SK-N-SH (cell line): ENCODE measurements around the gene MXI1. TPM values are rescaled to one million over a fixed set of nuclear protein-coding genes. Genes with fewer than 3 reads are reported as not detected.

Experiments used
- CTCF ChIA-PET: fragments of 300-600, 350-600 bp; formaldehyde crosslinking; extraction: SDS; loops from one replicate; lab custom pipeline; 2021; lab: Yijun Ruan, JAX
- POLR2A ChIA-PET: fragments of 350-600 bp; sonication (Branson Sonifier 250); formaldehyde crosslinking; extraction: SDS; loops from one replicate; lab custom pipeline; 2020; ENCODE audit warnings: antibody characterized with exemption, inconsistent platforms; lab: Yijun Ruan, JAX
- DNase-seq: peaks from one replicate; pipeline ENCODE4 v3.0.0; 2012
- H2AFZ ChIP-seq: fragments of 200-600 bp; sonication (generic); 2 replicates; pipeline ENCODE4 v1.8.1; 2016; ENCODE audit warnings: antibody characterized with exemption, mild to moderate bottlenecking, low read depth
- H3F3A ChIP-seq: fragments of 200-600 bp; sonication (generic); replicated peaks from 2 replicates; pipeline ENCODE3; 2016; ENCODE audit warnings: antibody characterized with exemption, mild to moderate bottlenecking; ENCODE audit not compliant: insufficient read depth
- H3K27ac ChIP-seq, 2 experiments: fragments of 200-500 bp in 1 of 2; fragments of 200-600 bp in 1 of 2; sonication (Bioruptor generic) in 1 of 2; sonication (generic), shearing (Covaris generic) in 1 of 2; 2 replicates each; pipeline versions ENCODE4 v1.5.1 to v1.6.1; 2014 to 2016; ENCODE audit warnings: low read depth in 2 of 2, inconsistent platforms in 1 of 2, low read length in 1 of 2, mild to moderate bottlenecking in 1 of 2, mixed read lengths in 1 of 2
- H3K27me3 ChIP-seq: fragments of 200-600 bp; sonication (generic), shearing (Covaris generic); 2 replicates; pipeline ENCODE4 v1.6.1; 2016; ENCODE audit warnings: mixed run types; ENCODE audit not compliant: insufficient read depth
- H3K36me3 ChIP-seq, 2 experiments: fragments of 200-500 bp in 1 of 2; fragments of 200-600 bp in 1 of 2; sonication (Bioruptor generic) in 1 of 2; sonication (generic) in 1 of 2; replicated peaks in 1 of 2; 2 replicates each; pipeline versions ENCODE3 to v1.5.1; 2014 to 2016; ENCODE audit warnings: low read length in 1 of 2, mild to moderate bottlenecking in 1 of 2; ENCODE audit not compliant: insufficient read depth in 2 of 2, control insufficient read depth in 1 of 2
- H3K4me1 ChIP-seq, 2 experiments: fragments of 200-500 bp in 1 of 2; fragments of 200-600 bp in 1 of 2; sonication (Bioruptor generic) in 1 of 2; sonication (generic), shearing (Covaris generic) in 1 of 2; 2 replicates each; pipeline versions ENCODE4 v1.5.1 to v1.6.1; 2014 to 2016; ENCODE audit warnings: low read depth in 1 of 2, low read length in 1 of 2, mixed run types in 1 of 2; ENCODE audit not compliant: insufficient read depth in 2 of 2, control insufficient read depth in 1 of 2
- H3K4me2 ChIP-seq: fragments of 200-600 bp; sonication (generic), shearing (Covaris generic); 2 replicates; pipeline ENCODE4 v1.6.1; 2017; ENCODE audit warnings: mixed run types
- H3K4me3 ChIP-seq, 2 experiments: fragments of 200-500 bp in 1 of 2; fragments of 200-600 bp in 1 of 2; sonication (Bioruptor generic) in 1 of 2; sonication (generic), shearing (Covaris generic) in 1 of 2; 2 replicates each; pipeline versions ENCODE4 v1.5.1 to v1.8.1; 2014 to 2016; ENCODE audit warnings: low read depth in 2 of 2, inconsistent platforms in 1 of 2, low read length in 1 of 2, mild to moderate bottlenecking in 1 of 2, mixed read lengths in 1 of 2, moderate library complexity in 1 of 2
- H3K79me2 ChIP-seq: fragments of 200-600 bp; sonication (generic); 2 replicates; pipeline ENCODE4 v1.8.1; 2017; ENCODE audit warnings: mild to moderate bottlenecking; ENCODE audit not compliant: insufficient read depth
- H3K9ac ChIP-seq: fragments of 200-600 bp; sonication (generic); 2 replicates; pipeline ENCODE4 v1.6.1; 2017; ENCODE audit warnings: mixed run types
- H3K9me2 ChIP-seq: fragments of 200-600 bp; sonication (generic); 2 replicates; pipeline ENCODE4 v1.6.1; 2017; ENCODE audit warnings: mixed run types
- H3K9me3 ChIP-seq: fragments of 200-600 bp; sonication (generic); 2 replicates; pipeline ENCODE4 v1.6.1; 2017; ENCODE audit warnings: mixed run types, mild to moderate bottlenecking, moderate library complexity
- H4K20me1 ChIP-seq: fragments of 200-600 bp; sonication (generic); 2 replicates; pipeline ENCODE4 v1.6.1; 2017; ENCODE audit warnings: mild to moderate bottlenecking, mixed run types; ENCODE audit not compliant: insufficient read depth
- ELF1 ChIP-seq: IDR thresholded peaks from 2 replicates; pipeline ENCODE4 v1.4.0; 2012
- EP300 ChIP-seq, 2 experiments: IDR thresholded peaks; 2 replicates each; pipeline versions ENCODE4 v1.4.0 to v1.6.1; 2012; ENCODE audit warnings: borderline replicate concordance in 1 of 2, low read depth in 1 of 2, low read length in 1 of 2
- EZH2phosphoT487 ChIP-seq: fragments of 200-600 bp; sonication (generic); IDR thresholded peaks from 2 replicates; pipeline ENCODE4 v1.6.1; 2017; ENCODE audit warnings: low read depth, mixed run types, mild to moderate bottlenecking, antibody characterized with exemption, moderate library complexity, borderline replicate concordance
- FOSL2 ChIP-seq: IDR thresholded peaks from 2 replicates; pipeline ENCODE4 v1.4.0; 2012; ENCODE audit warnings: low read depth, mild to moderate bottlenecking, moderate library complexity, borderline replicate concordance
- FOXJ3 ChIP-seq: sonication (generic); formaldehyde crosslinking; IDR thresholded peaks from 2 replicates; pipeline ENCODE4 v1.5.1; 2020; ENCODE audit warnings: mild to moderate bottlenecking, missing genetic modification reagents
- GABPA ChIP-seq: IDR thresholded peaks from 2 replicates; pipeline ENCODE4 v1.4.0; 2012; ENCODE audit warnings: low read depth, mild to moderate bottlenecking
- GATA2 ChIP-seq: sonication (generic); formaldehyde crosslinking; IDR thresholded peaks from 2 replicates; pipeline ENCODE4 v1.5.0; 2020; ENCODE audit warnings: mild to moderate bottlenecking, missing genetic modification reagents
- MXI1 ChIP-seq: IDR thresholded peaks from 2 replicates; pipeline ENCODE4 v1.6.1; 2012; ENCODE audit warnings: mild to moderate bottlenecking, low read depth, low read length, improper control_type of control experiment
- NFIC ChIP-seq: IDR thresholded peaks from 2 replicates; pipeline ENCODE4 v1.4.0; 2012; ENCODE audit warnings: borderline replicate concordance
- NRF1 ChIP-seq: IDR thresholded peaks from 2 replicates; pipeline ENCODE4 v1.6.1; 2012; ENCODE audit warnings: low read depth, mild to moderate bottlenecking, low read length
- RAD21 ChIP-seq: IDR thresholded peaks from 2 replicates; pipeline ENCODE4 v1.6.1; 2012; ENCODE audit warnings: mild to moderate bottlenecking, low read length
- RFX5 ChIP-seq: IDR thresholded peaks from 2 replicates; pipeline ENCODE4 v1.6.1; 2012; ENCODE audit warnings: mild to moderate bottlenecking, improper control_type of control experiment, low read length
- RXRA ChIP-seq: IDR thresholded peaks from 2 replicates; pipeline ENCODE4 v1.4.0; 2012; ENCODE audit warnings: low read depth, mild to moderate bottlenecking, borderline replicate concordance
- TEAD4 ChIP-seq: IDR thresholded peaks from 2 replicates; pipeline ENCODE4 v1.4.0; 2012; ENCODE audit warnings: mild to moderate bottlenecking, borderline replicate concordance; ENCODE audit not compliant: insufficient read depth
- WGBS: methylation state at CpG from one replicate; pipeline ENCODE4 v1.1.6; 2017; ENCODE audit warnings: low lambda C conversion rate; 5-methylcytosine and 5-hydroxymethylcytosine counted together
- polyA plus RNA-seq, 3 experiments: library from polyadenylated mRNA; depleted of rRNA; stranded (reverse); fragments of >200 nt; gene quantifications; 2 replicates each; pipeline ENCODE4 v1.2.3, GENCODE V29; 2012
- TF ChIP-seq, protein P1 (sequence below): fragments of 150-350 bp; IDR thresholded peaks from 2 replicates; pipeline ENCODE4 v1.6.1; 2016; ENCODE audit warnings: mild to moderate bottlenecking, low read depth, low read length
- TF ChIP-seq, protein P2 (sequence below): IDR thresholded peaks from 2 replicates; pipeline ENCODE4; 2012
- TF ChIP-seq, protein P3 (sequence below): IDR thresholded peaks from 2 replicates; pipeline ENCODE4 v1.4.0; 2012; ENCODE audit warnings: low read depth, borderline replicate concordance
- TF ChIP-seq, protein P4 (sequence below): IDR thresholded peaks from 2 replicates; pipeline ENCODE4 v1.4.0; 2012; ENCODE audit warnings: low read depth, borderline replicate concordance
- TF ChIP-seq, protein P5 (sequence below): IDR thresholded peaks from 2 replicates; pipeline ENCODE4 v1.6.1; 2012; ENCODE audit warnings: mild to moderate bottlenecking, low read depth, low read length, moderate library complexity

Gene MXI1
- polyA plus RNA-seq, 1 of the 3 experiments (the other 2 are of a cell fraction): 13.8 TPM

DNA sequence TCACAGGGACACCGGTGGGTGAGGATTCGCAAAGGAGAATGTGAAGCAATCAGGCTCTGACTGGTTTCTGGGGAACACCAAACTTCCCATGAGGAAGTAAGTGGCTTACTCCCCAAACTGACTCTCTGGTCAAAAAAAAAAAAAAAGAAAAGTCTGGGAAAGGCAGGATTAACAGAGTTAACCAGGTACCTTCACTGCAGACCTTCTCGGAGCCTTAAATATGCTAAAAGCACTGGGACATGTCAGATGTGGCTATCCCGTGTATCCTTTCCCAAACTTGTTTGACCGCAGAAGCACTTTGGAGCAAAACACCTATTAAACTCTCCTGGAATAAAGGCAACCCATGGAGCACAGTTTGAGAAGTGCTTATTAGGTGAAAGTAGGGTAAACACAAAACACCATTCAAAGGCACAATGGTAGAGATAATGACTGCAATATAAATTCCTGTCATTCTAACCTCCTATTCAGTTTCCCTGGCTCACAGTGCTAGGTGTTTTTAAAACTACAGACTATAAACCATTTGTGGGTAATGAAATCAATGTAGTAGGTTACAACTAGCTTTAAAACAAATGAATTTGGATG, 44.1 kb upstream of the MXI1 start:
- H3K27ac ChIP-seq: no peak overlapping the region
- H3K9me2 ChIP-seq: no peaks in the 10 kb centered on the region
- CTCF ChIA-PET: interaction anchor here (1.3 to 1.5 kb wide), 3 partner anchors 10 to 42 kb away, joined by 3 read pairs; no protein-coding TSS in a partner anchor
- H3K4me3 ChIP-seq: no peak overlapping the region
- no peaks in the 10 kb centered on the region for H4K20me1 ChIP-seq
- peaks cover 10% of the 10 kb centered on the region; the same call in 1 of the 2 replicates for H3K27me3 ChIP-seq
- H3K36me3 ChIP-seq: no peaks in the 10 kb centered on the region
- H3K9ac ChIP-seq: no peak overlapping the region
- 82% methylated on average over 5 of the region's 5 CpGs for WGBS
- H2AFZ ChIP-seq: no peak overlapping the region
- no peak for DNase-seq
- TF ChIP-seq, protein P1, sequence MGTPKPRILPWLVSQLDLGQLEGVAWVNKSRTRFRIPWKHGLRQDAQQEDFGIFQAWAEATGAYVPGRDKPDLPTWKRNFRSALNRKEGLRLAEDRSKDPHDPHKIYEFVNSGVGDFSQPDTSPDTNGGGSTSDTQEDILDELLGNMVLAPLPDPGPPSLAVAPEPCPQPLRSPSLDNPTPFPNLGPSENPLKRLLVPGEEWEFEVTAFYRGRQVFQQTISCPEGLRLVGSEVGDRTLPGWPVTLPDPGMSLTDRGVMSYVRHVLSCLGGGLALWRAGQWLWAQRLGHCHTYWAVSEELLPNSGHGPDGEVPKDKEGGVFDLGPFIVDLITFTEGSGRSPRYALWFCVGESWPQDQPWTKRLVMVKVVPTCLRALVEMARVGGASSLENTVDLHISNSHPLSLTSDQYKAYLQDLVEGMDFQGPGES: no peak
- no peak for TF ChIP-seq EZH2phosphoT487
- TF ChIP-seq, protein P2, sequence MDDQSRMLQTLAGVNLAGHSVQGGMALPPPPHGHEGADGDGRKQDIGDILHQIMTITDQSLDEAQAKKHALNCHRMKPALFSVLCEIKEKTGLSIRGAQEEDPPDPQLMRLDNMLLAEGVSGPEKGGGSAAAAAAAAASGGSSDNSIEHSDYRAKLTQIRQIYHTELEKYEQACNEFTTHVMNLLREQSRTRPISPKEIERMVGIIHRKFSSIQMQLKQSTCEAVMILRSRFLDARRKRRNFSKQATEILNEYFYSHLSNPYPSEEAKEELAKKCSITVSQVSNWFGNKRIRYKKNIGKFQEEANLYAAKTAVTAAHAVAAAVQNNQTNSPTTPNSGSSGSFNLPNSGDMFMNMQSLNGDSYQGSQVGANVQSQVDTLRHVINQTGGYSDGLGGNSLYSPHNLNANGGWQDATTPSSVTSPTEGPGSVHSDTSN: no peak
- POLR2A ChIA-PET: no interaction called here
- H3K4me1 ChIP-seq: no peaks in the 10 kb centered on the region
- H3K79me2 ChIP-seq: no peaks in the 10 kb centered on the region
- no peak overlapping the region for H3K4me2 ChIP-seq
- no peaks in the 10 kb centered on the region for H3F3A ChIP-seq
- no peaks in the 10 kb centered on the region for H3K9me3 ChIP-seq

DNA sequence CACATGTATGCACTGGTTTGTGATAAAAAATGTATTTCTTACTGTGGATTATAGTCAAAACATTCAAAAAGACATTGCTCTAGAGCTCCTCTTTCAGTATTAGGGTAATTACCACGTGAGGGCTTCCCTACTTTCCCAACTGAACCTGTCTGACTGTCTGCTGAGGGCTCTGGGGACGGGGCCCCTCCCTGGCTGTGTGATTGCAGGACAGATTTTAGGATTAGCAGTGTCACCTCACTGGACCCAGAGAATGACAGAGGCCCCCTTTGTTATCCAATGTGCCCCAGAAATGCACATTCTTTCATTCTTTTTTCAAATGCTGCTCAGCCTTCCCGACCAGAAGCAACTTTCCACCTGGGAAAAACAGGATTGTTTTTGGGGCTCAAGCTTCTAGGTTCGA, 43.6 kb upstream of the MXI1 start:
- H3K9ac ChIP-seq: no peak overlapping the region
- no peak overlapping the region for H3K4me2 ChIP-seq
- no peaks in the 10 kb centered on the region for H3K9me3 ChIP-seq
- H3F3A ChIP-seq: no peaks in the 10 kb centered on the region
- H3K27ac ChIP-seq: no peak overlapping the region
- no peaks in the 10 kb centered on the region for H3K36me3 ChIP-seq
- H3K27me3 ChIP-seq: peaks cover 16% of the 10 kb centered on the region; the same call in 1 of the 2 replicates
- H3K79me2 ChIP-seq: no peaks in the 10 kb centered on the region
- POLR2A ChIA-PET: no interaction called here
- no peak for DNase-seq
- H4K20me1 ChIP-seq: no peaks in the 10 kb centered on the region
- CTCF ChIA-PET: interaction anchor here (0.6 to 1.5 kb wide), 4 partner anchors 10 to 46 kb away, joined by 3 read pairs; no protein-coding TSS in a partner anchor
- H2AFZ ChIP-seq: no peak overlapping the region
- H3K4me3 ChIP-seq: no peak overlapping the region
- no peaks in the 10 kb centered on the region for H3K9me2 ChIP-seq
- no peaks in the 10 kb centered on the region for H3K4me1 ChIP-seq
- WGBS: 20% methylated on average over 4 of the region's 4 CpGs
- TF ChIP-seq GABPA (no peak), NRF1 (no peak), MXI1 (no peak), TEAD4 (no peak), NFIC (no peak), FOXJ3 (CRISPR knock-in tag) (no peak), GATA2 (no peak), ELF1 (no peak), RAD21 (no peak), RFX5 (no peak), FOSL2 (no peak), RXRA (no peak), EP300 (IDR thresholded peaks at IDR 0.05; ENCODE audit: borderline replicate concordance in 1 of 2, low read depth in 1 of 2, low read length in 1 of 2) (no peak)
- TF ChIP-seq, protein P3, sequence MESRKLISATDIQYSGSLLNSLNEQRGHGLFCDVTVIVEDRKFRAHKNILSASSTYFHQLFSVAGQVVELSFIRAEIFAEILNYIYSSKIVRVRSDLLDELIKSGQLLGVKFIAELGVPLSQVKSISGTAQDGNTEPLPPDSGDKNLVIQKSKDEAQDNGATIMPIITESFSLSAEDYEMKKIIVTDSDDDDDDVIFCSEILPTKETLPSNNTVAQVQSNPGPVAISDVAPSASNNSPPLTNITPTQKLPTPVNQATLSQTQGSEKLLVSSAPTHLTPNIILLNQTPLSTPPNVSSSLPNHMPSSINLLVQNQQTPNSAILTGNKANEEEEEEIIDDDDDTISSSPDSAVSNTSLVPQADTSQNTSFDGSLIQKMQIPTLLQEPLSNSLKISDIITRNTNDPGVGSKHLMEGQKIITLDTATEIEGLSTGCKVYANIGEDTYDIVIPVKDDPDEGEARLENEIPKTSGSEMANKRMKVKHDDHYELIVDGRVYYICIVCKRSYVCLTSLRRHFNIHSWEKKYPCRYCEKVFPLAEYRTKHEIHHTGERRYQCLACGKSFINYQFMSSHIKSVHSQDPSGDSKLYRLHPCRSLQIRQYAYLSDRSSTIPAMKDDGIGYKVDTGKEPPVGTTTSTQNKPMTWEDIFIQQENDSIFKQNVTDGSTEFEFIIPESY: no peak
- TF ChIP-seq, protein P4, sequence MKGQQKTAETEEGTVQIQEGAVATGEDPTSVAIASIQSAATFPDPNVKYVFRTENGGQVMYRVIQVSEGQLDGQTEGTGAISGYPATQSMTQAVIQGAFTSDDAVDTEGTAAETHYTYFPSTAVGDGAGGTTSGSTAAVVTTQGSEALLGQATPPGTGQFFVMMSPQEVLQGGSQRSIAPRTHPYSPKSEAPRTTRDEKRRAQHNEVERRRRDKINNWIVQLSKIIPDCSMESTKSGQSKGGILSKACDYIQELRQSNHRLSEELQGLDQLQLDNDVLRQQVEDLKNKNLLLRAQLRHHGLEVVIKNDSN: no peak
- TF ChIP-seq, protein P5, sequence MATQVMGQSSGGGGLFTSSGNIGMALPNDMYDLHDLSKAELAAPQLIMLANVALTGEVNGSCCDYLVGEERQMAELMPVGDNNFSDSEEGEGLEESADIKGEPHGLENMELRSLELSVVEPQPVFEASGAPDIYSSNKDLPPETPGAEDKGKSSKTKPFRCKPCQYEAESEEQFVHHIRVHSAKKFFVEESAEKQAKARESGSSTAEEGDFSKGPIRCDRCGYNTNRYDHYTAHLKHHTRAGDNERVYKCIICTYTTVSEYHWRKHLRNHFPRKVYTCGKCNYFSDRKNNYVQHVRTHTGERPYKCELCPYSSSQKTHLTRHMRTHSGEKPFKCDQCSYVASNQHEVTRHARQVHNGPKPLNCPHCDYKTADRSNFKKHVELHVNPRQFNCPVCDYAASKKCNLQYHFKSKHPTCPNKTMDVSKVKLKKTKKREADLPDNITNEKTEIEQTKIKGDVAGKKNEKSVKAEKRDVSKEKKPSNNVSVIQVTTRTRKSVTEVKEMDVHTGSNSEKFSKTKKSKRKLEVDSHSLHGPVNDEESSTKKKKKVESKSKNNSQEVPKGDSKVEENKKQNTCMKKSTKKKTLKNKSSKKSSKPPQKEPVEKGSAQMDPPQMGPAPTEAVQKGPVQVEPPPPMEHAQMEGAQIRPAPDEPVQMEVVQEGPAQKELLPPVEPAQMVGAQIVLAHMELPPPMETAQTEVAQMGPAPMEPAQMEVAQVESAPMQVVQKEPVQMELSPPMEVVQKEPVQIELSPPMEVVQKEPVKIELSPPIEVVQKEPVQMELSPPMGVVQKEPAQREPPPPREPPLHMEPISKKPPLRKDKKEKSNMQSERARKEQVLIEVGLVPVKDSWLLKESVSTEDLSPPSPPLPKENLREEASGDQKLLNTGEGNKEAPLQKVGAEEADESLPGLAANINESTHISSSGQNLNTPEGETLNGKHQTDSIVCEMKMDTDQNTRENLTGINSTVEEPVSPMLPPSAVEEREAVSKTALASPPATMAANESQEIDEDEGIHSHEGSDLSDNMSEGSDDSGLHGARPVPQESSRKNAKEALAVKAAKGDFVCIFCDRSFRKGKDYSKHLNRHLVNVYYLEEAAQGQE: no peak
